Thoracic aorta (tissue), 2 donors: ENCODE data around the gene FKBP2. TPM values are rescaled to one million over a fixed set of nuclear protein-coding genes. Genes with fewer than 3 reads are reported as not detected.

ENCODE experiments used
- ATAC-seq: fragments of 150-250 bp; one replicate; pipeline ENCODE4 v1.8.0; 2017; ENCODE audit warnings: low read depth; ENCODE audit not compliant: insufficient number of reproducible peaks, low FRiP score
- DNase-seq: peaks from one replicate; pipeline ENCODE4 v3.0.0-alpha.2; 2020; ENCODE audit warnings: low spot score
- H3K27ac ChIP-seq, 2 donors: fragments of 200-600 bp; sonication (generic); 1 replicate in 1 of 2; 2 replicates in 1 of 2; pipeline ENCODE4 v1.5.1; 2016; ENCODE audit warnings: mild to moderate bottlenecking in 2 of 2, moderate library complexity in 2 of 2
- H3K27me3 ChIP-seq: fragments of 200-600 bp; sonication (generic); replicated peaks from 2 replicates; pipeline ENCODE4 v1.6.0; 2016; ENCODE audit warnings: mild to moderate bottlenecking; ENCODE audit not compliant: insufficient read depth
- H3K36me3 ChIP-seq: fragments of 200-600 bp; sonication (generic); one replicate; pipeline ENCODE4 v1.5.1; 2016
- H3K4me1 ChIP-seq, 2 donors: fragments of 200-600 bp; sonication (generic); 1 replicate in 1 of 2; 2 replicates in 1 of 2; pipeline versions ENCODE4 v1.5.1 to v1.6.0; 2016; ENCODE audit warnings: low read depth in 2 of 2, mild to moderate bottlenecking in 1 of 2; ENCODE audit not compliant: control insufficient read depth in 1 of 2
- H3K4me3 ChIP-seq: fragments of 200-600 bp; sonication (generic); 2 replicates; pipeline ENCODE4 v1.5.1; 2016; ENCODE audit warnings: mild to moderate bottlenecking
- H3K9me3 ChIP-seq: fragments of 200-600 bp; sonication (generic); 2 replicates; pipeline ENCODE4 v1.5.1; 2016
- CTCF ChIP-seq: fragments of 200-600 bp; sonication (generic); IDR thresholded peaks from one replicate; pipeline ENCODE4 v1.5.1; 2019; ENCODE audit warnings: antibody characterized with exemption
- total RNA-seq, 2 donors: library from RNA; depleted of rRNA; stranded (reverse); fragments of >200 nt; gene quantifications; one replicate each; pipeline versions ENCODE4 v1.1.0 to v1.2.3, GENCODE V29; 2016

The FKBP2 gene
- total RNA-seq, 2 donors from 2014 or later = 51.7 to 53.0 TPM

- ATAC-seq (no peak), DNase-seq (no peak)
- no peak for TF ChIP-seq CTCF
- Histone ChIP-seq H3K36me3 (peaks cover 11% of the 10 kb centered on the region), H3K4me1 (peaks cover 26 to 55% of the 10 kb centered on the region in 2 donors), H3K9me3 (no peaks in the 10 kb centered on the region), H3K4me3 (peak overlapping the region; percentile 88), H3K27ac (peak overlapping the region; percentile 85 to 91), H3K27me3 (no peaks in the 10 kb centered on the region)
Observed at GRCh38 chr11:64235437-64236161, 5.3 kb upstream of the FKBP2 start.

GRCh38 chr11:64237484-64237951 is 3.4 kb upstream of the FKBP2 start:
- H3K27ac ChIP-seq = no peak overlapping the region

GRCh38 chr11:64238076-64238475 is 2.8 kb upstream of the FKBP2 start:
- Histone ChIP-seq H3K27me3 (no peaks in the 10 kb centered on the region), H3K27ac (no peak overlapping the region), H3K36me3 (peaks cover 11% of the 10 kb centered on the region), H3K9me3 (no peaks in the 10 kb centered on the region), H3K4me1 (peaks cover 25 to 46% of the 10 kb centered on the region in 2 donors), H3K4me3 (no peak overlapping the region)
- TF ChIP-seq CTCF = no peak
- ATAC-seq (no peak), DNase-seq (no peak)

More at GRCh38 chr11:64237484-64237951, 3.4 kb upstream of the FKBP2 start:
- Histone ChIP-seq H3K27me3 (no peaks in the 10 kb centered on the region), H3K9me3 (no peaks in the 10 kb centered on the region), H3K4me3 (no peak overlapping the region), H3K4me1 (peaks cover 23 to 46% of the 10 kb centered on the region in 2 donors), H3K36me3 (peaks cover 11% of the 10 kb centered on the region)
- TF ChIP-seq CTCF = no peak
- ATAC-seq (no peak), DNase-seq (no peak)

GRCh38 chr11:64238999-64239398 is 1.9 kb upstream of the FKBP2 start:
- DNase-seq (no peak), ATAC-seq (no peak)
- Histone ChIP-seq H3K9me3 (no peaks in the 10 kb centered on the region), H3K4me1 (peaks cover 18 to 41% of the 10 kb centered on the region in 2 donors), H3K27ac (no peak overlapping the region), H3K27me3 (no peaks in the 10 kb centered on the region), H3K36me3 (peaks cover 19% of the 10 kb centered on the region), H3K4me3 (no peak overlapping the region)
- TF ChIP-seq CTCF = no peak

GRCh38 chr11:64239662-64240434 is 1.0 kb upstream of the FKBP2 start:
- no peak for TF ChIP-seq CTCF
- Histone ChIP-seq H3K4me1 (peaks cover 19 to 42% of the 10 kb centered on the region in 2 donors), H3K27me3 (no peaks in the 10 kb centered on the region), H3K27ac (peak overlapping the region; percentile 94 to 99), H3K4me3 (peak overlapping the region; percentile 92), H3K36me3 (peaks cover 19% of the 10 kb centered on the region), H3K9me3 (no peaks in the 10 kb centered on the region)
- DNase-seq (no peak), ATAC-seq (no peak)
